HG03095 (cell line): ENCODE results near the gene MAN1C1.

Experiments used
- ATAC-seq: cut with Tn5 transposase; IDR thresholded peaks from one replicate; pipeline ENCODE4 v1.9.1; 2021; ENCODE audit warnings: moderate library complexity; ENCODE audit not compliant: unreplicated experiment

MAN1C1 gene

DNA sequence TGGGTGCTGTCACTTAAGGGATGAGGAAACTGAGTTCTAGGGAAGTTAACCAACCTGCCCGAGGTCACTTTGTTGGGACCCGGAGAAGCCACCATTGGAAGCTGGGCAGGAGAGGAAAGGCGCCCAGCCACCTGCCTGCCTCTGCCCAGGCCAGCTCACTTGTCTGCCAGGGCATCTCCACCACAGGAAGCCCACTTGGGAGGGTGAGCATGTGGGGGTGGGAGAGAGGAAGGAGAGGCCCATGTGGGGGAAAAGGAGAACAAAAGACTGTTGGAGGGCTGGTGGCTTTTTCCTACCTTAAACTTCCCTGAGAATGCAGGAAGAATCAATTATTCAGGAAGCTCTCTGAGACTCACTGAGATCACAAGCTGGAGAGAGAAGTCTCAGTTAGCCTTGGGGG, 139.6 kb downstream of the MAN1C1 start:
- ATAC-seq: no peak

DNA sequence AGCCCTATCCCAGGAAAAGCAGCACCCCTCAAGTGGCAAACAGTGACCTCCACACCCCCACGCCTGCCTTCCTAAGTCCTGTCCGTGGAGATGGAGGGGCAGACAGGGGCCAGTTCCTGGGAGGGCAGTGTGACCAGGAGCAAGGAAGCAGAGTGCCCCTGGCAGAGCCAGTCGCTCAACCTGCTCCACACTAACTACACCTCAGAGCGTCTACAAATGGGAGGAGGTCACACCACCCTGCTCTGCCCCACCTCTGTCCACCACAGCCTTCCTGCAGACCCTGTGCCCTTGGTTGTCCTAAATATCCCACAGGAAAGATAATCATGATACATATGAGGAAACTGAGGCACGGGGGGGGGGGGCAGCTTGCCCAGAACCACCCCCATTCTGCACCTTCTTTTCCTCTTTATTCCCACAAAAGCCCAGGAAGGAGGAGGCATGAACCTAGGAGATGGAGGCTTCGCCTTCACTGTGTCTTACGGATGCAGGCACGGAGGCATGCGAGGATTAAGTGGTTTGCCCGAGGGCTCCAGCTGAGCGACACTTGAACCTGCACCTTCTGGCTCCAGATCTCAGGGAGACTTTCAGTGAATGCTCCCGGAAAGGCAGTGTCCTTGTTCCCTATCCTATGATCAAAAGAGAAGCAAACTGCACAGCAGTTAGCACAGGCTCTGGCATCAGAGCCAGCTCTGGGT, 140.7 kb downstream of the MAN1C1 start:
- ATAC-seq: no peak

DNA sequence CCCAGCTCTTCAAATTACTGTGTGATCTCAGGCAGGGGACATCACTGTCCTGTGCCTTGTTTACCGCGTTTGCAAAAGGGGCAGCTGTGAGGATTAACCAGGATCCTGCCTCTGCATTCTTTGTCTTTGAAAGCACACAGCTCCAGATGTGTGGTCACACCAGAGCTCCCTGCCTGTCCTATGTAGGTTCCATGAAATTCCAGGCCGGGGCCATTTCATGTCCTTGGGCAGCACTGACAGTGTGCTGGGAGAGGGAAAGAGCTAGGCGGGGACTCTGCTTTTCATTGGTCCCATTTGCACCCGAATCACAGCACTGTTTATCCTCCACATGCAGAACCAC, 141.2 kb downstream of the MAN1C1 start:
- no peak for ATAC-seq

DNA sequence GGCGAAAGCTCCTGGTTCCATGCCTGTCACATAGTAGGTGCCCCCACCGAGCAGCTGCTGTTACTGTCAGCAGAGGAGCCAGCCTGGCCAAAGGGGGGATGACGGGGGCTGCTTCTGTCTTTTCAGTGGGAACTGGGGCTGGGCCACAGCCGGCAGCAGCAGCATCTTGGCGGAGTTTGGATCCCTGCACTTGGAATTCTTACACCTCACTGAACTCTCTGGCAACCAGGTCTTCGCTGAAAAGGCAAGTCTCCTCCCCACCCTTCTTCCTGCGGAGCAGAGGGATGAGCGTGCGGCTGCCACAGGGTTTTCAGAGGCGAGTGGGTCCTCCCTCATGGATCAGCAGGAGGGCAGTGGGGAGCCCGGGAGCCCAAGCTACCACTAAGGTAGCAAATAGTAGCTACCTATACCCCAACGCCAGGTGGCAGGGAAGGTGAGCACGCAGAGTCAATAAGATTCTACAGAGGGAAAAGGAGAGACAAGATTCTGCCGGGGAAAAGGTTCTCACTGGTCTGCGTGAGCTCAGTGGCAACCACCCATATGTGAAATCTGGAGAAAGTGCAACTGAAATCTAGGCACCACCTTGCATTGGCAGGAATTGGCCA, 142.0 kb downstream of the MAN1C1 start:
- no peak for ATAC-seq

DNA sequence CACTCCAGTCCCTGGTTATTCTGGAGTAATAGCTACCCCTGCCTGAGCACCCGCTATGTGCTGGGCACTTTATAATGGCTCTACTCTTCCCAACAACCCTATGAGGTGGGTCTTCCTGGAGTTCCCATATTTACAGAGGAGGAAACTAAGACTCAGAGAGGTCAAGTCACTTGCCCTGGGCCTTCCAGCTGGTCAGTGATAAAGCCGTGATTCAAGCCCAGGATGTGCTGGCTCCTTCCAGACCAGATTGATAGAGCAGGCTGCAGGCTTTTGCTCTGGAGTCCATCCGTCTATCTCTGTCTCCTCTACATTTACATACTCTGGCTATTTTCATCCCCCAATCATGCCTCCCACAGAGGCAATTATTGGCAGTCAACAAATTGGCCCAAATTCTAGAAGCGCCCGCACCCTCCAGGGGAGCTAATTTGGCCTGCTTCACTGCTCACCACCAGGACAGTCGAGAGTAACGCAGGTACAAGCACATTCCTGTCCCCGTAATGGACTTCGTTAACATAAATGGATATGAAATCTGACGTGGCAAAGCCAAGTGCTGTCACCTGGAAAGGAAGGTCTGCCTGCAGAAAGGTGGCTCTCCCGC, 143.6 kb downstream of the MAN1C1 start:
- no peak for ATAC-seq

DNA sequence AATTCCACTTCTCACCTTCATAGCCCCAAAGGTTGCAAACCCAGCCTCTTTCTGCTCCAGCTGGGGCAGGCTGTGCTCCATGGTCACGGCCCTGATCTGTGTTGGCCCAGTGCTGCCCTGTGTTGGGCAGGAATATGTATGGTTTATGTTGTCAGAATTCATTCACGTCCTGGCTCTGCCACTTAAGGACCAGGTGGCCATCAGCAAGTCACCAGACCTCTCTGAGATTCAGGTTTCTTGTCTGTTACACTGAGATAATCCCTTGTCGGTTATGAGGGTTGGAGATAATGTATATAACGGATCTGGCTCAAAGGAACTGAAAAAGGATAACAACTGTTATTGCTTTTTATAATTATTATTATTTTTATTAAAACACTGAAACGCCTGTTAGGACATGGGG, 144.3 kb downstream of the MAN1C1 start:
- no peak for ATAC-seq

DNA sequence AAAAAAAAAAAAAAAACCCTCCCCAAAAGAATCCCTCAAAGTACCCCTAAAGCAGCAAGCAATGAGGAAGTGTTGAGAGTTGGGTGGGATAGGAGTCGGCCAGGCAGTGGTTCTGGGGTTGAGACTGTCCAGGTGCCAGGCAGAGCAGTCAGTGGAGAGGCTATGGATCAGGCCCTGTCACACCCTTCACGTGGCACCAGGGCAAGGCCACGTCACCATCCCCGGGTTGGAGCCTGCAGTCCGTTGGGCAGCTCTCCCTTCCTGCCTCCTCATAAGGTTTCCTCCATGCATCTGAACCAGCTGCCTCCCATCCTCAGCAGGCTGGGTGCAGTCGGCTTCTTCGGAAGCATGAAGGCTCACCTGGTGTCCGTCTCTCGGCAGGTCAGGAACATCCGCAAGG, 146.9 kb downstream of the MAN1C1 start:
- no peak for ATAC-seq

DNA sequence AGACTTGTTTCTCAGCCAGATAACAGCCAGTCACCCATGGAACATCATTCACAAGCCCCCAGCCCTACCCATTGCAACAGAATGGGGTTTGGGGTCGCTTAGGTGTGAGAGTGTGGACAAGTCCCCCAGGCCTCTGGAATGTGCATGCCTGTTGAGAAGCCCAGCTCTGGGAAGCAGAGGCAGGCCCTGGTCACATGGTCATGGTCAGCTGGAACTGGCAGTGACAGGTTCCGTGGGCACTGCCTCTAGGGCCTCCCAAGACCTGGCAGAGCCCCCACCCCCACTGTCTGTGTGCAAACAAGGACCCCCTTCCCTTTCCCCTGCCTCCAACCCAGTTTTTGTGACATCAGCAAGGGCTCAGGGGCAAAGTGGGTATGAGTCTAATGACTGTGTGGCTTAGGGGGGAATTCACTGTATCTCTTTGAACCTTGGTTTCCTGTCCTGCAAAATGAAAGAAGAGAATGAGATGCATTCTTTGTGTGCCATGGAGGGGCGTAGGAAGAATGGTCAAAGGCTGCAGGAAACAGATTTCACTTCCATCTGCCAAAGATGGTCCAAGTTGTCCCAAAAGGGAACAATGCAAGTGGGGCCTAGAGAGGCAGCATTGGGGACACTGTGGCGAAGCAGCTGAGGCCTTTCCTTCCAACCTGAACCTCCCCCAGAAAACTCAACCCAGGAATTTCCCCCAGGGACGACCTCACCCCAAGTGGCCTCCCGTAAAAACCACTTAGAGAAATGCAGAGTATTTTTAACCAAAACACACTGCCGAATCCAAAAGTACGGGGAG, 148.7 kb downstream of the MAN1C1 start:
- ATAC-seq: no peak

DNA sequence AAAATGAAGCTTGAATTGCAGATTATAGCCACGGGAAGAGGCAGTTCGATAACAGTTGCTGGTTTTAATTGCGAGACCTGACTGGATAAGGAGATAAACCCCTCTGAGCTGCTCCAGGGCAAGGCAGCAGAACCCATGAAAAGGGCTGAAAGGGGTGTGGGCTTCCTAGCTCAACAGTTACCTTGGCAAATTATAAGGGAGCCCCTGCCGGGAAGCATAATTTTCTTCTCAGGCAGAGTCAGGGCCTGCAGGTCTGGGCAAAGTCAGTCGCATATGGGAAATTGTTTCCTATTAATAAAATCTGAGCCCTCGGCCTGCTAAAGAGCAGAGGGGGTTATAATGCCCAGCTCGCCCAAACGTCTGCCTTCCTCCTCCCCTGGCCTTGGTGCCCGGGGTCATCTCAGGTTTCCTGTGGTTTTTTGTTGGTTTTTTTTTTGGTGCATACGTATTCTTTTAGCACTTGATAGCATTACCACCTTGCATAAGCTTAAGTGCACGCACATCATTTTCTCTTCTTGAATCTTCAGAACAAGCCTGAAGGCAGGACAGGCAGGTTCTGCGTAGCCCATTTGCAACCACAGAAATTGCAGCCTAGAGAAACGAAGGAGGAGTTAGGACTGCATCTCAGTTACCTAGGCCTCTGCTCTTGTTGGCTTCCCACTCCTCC, 149.5 kb downstream of the MAN1C1 start:
- no peak for ATAC-seq

DNA sequence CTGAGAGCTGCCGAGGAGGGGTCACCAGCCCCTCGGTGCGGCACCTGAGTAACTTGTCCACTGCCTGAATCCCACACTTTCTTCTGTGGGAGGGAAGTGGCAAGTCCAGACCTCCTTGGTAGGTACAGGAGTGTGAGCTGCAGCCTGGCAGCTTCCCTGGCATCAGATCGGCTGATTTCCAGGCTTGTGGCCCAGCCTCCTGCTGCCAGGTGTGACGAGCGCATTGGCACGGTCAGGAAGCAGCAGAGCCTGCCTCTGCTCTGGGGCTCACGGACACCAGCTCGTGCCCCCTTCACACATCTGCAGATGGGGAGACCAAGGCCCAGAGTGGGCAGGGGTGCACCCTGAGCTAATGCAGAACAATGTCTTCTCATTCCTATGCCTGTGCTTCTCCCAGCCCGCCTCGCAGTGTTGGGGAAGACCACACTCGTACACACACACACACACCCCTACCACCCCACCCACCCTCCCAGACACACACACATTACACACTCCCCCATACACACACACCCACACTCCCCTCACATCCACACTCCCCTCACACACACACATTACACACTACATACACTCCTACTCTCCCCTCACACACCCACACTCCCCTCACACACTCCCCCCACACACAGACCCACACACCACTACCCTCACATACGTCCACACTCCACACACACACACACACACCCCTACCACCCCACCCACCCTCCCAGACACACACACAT, 150.3 kb downstream of the MAN1C1 start:
- no peak for ATAC-seq

DNA sequence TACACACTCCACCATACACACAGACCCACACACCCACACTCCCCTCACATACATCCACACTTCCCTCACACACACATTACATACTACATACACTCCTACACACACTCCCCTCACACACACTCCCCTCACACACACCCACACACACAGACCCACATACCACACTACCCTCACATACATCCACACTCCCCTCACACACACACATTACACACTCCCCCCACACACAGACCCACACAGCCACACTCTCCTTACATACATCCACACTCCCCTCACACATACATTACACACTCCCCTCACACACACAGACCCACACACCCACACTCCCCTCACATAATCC, 150.8 kb downstream of the MAN1C1 start:
- ATAC-seq: no peak

DNA sequence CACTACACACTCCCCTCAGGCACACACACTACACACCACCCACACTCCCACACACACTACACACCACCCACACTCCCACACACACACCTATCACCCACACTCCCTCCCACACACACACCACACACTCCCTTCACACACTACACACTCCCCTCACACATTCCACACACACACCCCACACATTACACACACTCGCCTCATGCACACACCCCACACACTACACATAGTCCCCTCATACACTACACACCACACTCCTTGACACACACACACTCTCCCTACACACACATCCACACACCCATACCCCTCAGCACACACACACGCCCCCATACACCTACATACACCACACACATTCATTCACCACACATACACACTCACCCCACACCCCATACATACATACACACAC, 152.4 kb downstream of the MAN1C1 start:
- no peak for ATAC-seq

DNA sequence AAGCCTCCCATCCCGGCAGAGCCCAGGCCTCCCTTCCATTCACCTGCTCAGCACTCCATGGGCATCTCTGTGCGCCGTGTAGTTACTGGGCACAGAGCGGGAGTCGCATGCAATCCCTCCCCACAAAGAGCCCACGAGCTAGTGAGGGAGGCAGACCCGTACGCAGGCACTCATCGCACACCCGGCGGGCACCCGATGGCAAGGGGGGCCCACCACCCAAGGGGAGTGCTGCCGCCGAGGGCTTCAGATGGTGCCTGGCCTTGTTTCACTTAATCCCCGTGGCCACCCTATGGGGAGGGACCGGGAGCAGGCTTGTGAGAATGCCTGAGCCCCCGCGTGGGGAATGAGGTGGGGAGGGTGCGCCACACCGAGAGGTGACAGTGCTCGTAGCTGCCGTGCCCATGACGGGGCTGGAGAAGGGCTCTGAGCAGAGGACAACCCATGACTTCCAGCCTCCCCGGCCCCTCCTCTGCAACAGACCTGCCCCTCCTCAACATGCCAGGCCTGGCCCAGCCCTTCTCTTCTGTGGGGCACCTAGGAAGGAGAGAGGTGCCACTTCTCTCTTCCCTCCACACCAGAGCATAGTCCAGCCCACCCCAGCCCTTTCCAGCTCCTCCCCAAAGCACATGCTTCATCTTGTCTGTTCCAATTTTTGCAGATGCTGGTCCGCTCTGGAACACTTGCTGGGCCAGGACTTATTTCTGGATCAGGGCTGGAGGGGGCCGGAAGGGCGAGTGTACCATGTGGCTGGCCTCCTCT, 153.2 kb downstream of the MAN1C1 start:
- ATAC-seq: no peak

DNA sequence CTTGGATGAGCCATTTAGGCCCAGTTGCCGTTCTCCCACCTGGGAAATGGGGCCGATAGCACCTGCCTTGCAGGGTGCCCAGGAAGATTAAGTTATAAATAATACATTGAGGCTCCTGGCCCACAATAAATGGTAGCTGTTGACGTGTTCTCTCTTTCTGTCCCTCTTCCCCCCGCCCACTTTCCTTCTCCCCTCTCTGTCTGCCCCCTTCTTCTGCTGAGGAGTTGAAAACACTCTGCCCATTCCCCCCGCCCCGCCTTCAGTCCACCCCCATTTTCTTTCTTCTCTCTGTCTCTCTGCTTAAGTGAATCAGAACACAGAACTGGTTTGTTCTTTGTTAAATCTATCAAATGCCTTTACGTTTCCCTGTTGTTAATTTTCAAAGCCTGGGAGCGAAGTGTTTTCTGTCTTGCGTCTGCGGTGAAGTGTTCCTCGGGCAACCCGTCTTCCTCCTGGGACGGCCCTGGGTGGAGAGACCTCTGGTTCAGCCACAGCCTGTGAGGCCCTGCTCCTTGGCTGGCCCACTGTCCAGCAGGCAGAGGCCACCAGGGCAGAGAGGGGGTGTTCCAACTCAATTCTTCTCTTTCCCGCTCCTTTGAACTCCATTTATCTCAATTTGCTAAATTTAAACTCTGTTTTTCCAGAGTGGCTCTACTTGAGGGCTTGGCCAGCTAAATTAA, 154.1 kb downstream of the MAN1C1 start:
- no peak for ATAC-seq

DNA sequence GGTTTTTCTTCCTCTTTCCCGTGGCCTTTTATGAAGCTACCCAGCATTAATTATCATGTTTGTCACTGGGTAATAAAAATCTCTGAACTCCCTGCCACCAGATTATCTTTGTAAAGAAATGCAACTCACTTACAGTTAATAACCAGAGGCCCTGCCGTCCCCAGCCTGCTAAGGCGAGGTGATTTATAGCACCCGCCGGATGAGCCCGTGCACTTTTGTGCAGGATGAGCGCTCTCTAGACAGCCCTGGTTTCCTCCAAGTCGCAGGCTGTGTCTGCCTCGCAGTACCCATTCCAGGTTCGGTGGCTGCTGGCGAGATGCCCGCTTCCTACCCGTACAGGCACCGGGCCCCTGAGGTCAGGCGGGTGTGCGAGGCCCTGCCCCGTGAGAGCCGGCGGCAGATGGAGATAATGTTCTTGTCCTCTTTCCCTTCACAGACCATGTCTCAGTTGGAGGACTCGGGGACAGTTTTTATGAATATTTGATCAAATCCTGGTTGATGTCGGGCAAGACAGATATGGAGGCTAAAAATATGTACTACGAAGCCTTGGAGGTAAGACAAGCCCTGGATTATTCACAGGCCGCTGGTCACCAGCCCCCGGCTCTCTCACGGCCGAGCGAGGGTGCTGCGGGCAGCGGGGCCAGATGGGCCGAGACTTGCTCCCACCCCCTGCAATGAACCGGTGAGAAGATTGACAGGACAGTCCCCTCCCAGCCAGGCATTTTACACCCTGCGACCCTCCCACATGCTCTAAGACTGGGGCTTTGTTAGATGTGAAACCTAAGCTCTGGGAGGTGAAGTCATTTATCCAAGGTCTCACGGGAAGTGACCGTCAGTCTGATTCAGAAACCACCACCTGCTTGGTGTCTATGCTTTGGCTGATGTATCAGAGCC, 154.9 kb downstream of the MAN1C1 start:
- ATAC-seq: no peak

DNA sequence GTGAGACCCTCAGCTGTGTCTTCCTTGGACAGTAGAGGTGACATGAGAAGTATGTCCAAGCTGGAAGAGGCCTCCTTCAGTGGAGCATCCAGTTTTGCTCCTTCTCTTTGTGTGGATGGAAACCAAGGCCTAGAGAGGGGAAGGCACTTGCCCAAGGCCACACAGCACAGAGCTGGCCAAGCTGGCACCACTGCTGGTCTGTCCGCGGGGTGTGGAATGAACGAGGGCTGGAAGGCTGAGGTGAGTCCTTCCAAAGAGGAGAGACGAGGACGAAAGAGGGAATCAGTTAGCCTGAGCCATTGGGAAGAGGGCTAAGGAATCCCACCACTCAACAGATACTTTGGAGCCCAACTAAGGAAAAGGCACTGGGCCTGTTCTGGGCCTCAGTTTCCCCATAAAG, 155.6 kb downstream of the MAN1C1 start:
- no peak for ATAC-seq

DNA sequence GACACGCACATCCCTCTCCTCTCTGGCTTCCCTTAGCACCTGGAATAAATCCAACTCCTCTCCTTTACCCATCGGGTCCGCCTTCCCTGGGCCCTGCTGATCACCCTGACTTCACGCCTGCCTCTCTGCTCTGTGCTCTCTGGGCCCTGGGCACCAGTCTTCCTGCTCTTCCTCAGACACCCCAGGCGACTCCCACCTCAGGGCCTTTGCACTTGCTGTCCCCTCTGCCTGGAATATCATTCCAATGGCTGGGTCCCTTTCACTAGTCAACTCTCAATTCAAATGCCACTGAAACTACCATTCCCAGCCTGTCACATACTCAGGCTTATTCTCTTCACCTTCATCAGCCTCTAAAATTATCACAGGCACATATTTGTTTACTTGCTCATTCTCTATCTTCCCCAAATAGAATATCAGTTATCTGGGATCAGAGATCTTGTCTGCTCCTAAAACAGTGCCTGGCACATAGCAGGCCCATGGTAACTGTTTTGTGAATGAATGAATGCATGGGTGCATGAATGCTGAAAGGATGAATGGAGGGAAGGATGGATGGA, 156.2 kb downstream of the MAN1C1 start:
- no peak for ATAC-seq

DNA sequence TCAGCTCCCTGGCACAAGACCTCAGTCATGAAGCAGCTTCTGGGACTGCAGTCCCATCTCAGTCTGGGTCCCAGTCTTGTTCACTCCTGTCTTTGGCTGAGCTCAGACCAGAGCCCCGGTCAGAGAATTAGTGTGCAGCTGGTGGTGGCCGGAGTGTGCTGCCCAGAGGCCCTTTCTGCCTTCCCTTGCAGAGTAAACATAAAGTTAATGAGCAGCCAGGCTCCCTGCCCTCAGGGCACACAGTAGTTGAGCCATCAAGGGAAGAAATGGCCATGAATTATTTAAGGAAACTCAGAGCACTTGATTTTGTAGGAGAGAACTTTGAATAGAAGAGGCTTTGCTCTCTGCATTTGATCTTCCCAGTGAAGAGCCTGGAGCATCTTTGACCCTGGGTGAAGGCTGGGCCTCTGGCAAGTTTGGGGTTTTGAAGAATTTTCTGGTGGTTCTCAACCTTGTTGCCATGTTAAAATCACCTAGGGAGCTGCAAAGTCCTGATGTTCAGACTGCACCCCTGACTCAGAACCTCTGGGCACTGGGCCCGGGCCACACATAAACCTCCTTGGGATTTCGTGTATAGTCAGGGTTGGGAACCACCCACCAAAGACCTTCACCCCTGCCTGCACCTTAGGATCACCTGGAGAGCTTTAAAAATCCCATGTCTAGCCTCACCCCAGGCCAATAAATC, 157.0 kb downstream of the MAN1C1 start:
- no peak for ATAC-seq
